GM12873 (cell line): Measurements from ENCODE around the gene FLACC1.

Experiments
- TF ChIP-seq, protein P1 (sequence below): IDR thresholded peaks from 2 replicates; pipeline ENCODE4 v1.5.1; 2012; ENCODE audit warnings: low read depth, mild to moderate bottlenecking, moderate library complexity, low read length, control low read depth; ENCODE audit not compliant: insufficient read depth; ENCODE audit errors: missing control alignments

Gene FLACC1

GRCh38 chr2:201248288-201248844, 108.8 kb downstream of the FLACC1 start:
- TF ChIP-seq, protein P1, sequence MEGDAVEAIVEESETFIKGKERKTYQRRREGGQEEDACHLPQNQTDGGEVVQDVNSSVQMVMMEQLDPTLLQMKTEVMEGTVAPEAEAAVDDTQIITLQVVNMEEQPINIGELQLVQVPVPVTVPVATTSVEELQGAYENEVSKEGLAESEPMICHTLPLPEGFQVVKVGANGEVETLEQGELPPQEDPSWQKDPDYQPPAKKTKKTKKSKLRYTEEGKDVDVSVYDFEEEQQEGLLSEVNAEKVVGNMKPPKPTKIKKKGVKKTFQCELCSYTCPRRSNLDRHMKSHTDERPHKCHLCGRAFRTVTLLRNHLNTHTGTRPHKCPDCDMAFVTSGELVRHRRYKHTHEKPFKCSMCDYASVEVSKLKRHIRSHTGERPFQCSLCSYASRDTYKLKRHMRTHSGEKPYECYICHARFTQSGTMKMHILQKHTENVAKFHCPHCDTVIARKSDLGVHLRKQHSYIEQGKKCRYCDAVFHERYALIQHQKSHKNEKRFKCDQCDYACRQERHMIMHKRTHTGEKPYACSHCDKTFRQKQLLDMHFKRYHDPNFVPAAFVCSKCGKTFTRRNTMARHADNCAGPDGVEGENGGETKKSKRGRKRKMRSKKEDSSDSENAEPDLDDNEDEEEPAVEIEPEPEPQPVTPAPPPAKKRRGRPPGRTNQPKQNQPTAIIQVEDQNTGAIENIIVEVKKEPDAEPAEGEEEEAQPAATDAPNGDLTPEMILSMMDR = no peak

GRCh38 chr2:201246280-201246679, 110.9 kb downstream of the FLACC1 start:
- TF ChIP-seq, protein P1 = no peak

- TF ChIP-seq, protein P1 = no peak
Observed at GRCh38 chr2:201244829-201245228, 112.3 kb downstream of the FLACC1 start.

GRCh38 chr2:201242571-201243277, 114.4 kb downstream of the FLACC1 start:
- TF ChIP-seq, protein P1 = no peak
